ENCODE measurements around the gene ALPG. TPM values are rescaled to one million over a fixed set of nuclear protein-coding genes. Genes with fewer than 3 reads are reported as not detected.

Gene ALPG
- total and polyA plus RNA-seq, 2 donors (not counting 1 experiment from before 2014, with no cell fraction given): not detected

GRCh38 chr2:232386740-232387450 is 19.7 kb upstream of the ALPG start:
- Mint-ChIP-seq H3K9me3 (ENCODE audit: insufficient read depth) (no peaks in the 10 kb centered on the region), H3K27ac (no peak overlapping the region), H3K27me3 (peaks cover 36% of the 10 kb centered on the region), H3K4me1 (peaks cover 19% of the 10 kb centered on the region), H3K4me3 (peak overlapping the region; percentile 32)
- no peak overlapping the region for H3K9ac ChIP-seq (ENCODE audit: low read length)
- no peak for DNase-seq
- H3K9me3 ChIP-seq (ENCODE audit: control extremely low read depth in 1 of 3, control insufficient read depth in 2 of 3, insufficient read depth in 1 of 3, low read length in 2 of 3): peaks cover 0 to 27% (median 0%) of the 10 kb centered on the region in 3 donors
- no peak overlapping the region for H2AFZ ChIP-seq (ENCODE audit: insufficient read depth, low read depth, low read length, poor library complexity, severe bottlenecking)
- WGBS (ENCODE audit: insufficient coverage): 79% methylated on average over 75 of the region's 75 CpGs
- ChIA-PET POLR2A (no interaction called here), CTCF (no interaction called here)
- H3K36me3 ChIP-seq (replicated peaks in 1 of 2; ENCODE audit: control extremely low read depth in 1 of 2, control insufficient read depth in 1 of 2, extremely low read depth in 1 of 2, insufficient read depth in 2 of 2, low read length in 1 of 2): no peaks in the 10 kb centered on the region
- H3K4me3 ChIP-seq (ENCODE audit: control extremely low read depth in 1 of 5, extremely low read depth in 1 of 5, insufficient read depth in 1 of 5, low read depth in 2 of 5, low read length in 4 of 5): no peak overlapping the region
- H3K4me2 ChIP-seq (replicated peaks; ENCODE audit: low read depth, low read length, poor library complexity, severe bottlenecking): peak overlapping the region; percentile 22
- H3K27ac ChIP-seq (ENCODE audit: low read length in 2 of 2): no peak overlapping the region
- no peaks in the 10 kb centered on the region for H4K20me1 ChIP-seq (ENCODE audit: control insufficient read depth, insufficient read depth, low read length, poor library complexity, severe bottlenecking)
- TF ChIP-seq CTCF (IDR thresholded peaks at IDR 0.05): no peak
- no peak for TF ChIP-seq EZH2 (IDR thresholded peaks at IDR 0.05; ENCODE audit: borderline replicate concordance, insufficient read depth, low read depth, low read length, poor library complexity, severe bottlenecking)
- no peak for ATAC-seq (ENCODE audit: low read depth)
- intact Hi-C loops (cut with micrococcal nuclease): no loop called here
- H3K79me2 ChIP-seq (ENCODE audit: control insufficient read depth, insufficient read depth, low read length): no peaks in the 10 kb centered on the region
- peaks cover 0 to 24% (median 7%) of the 10 kb centered on the region in 4 experiments for H3K27me3 ChIP-seq (replicated peaks in 1 of 4; ENCODE audit: control extremely low read depth in 1 of 4, control insufficient read depth in 3 of 4, insufficient read depth in 4 of 4, low read length in 3 of 4)
- H3K4me1 ChIP-seq (ENCODE audit: control insufficient read depth in 2 of 2, insufficient read depth in 2 of 2, low read length in 2 of 2): peaks cover 11 to 15% of the 10 kb centered on the region in 2 donors

GRCh38 chr2:232387451-232388171 is 19.0 kb upstream of the ALPG start:
- H3K9me3 Mint-ChIP-seq (ENCODE audit: insufficient read depth): no peaks in the 10 kb centered on the region

More at GRCh38 chr2:232387451-232388171, 19.0 kb upstream of the ALPG start:
- peaks cover 0 to 27% (median 0%) of the 10 kb centered on the region in 3 donors for H3K9me3 ChIP-seq (ENCODE audit: control extremely low read depth in 1 of 3, control insufficient read depth in 2 of 3, insufficient read depth in 1 of 3, low read length in 2 of 3)
- intact Hi-C loops (cut with micrococcal nuclease): no loop called here
- DNase-seq (no peak), ATAC-seq (ENCODE audit: low read depth) (no peak)
- no peaks in the 10 kb centered on the region for H4K20me1 ChIP-seq (ENCODE audit: control insufficient read depth, insufficient read depth, low read length, poor library complexity, severe bottlenecking)
- Mint-ChIP-seq H3K4me1 (peaks cover 19% of the 10 kb centered on the region), H3K4me3 (no peak overlapping the region), H3K27ac (no peak overlapping the region), H3K27me3 (peaks cover 39% of the 10 kb centered on the region)
- no peak overlapping the region for H3K27ac ChIP-seq (ENCODE audit: low read length in 2 of 2)
- H3K4me3 ChIP-seq (ENCODE audit: control extremely low read depth in 1 of 5, extremely low read depth in 1 of 5, insufficient read depth in 1 of 5, low read depth in 2 of 5, low read length in 4 of 5): no peak overlapping the region
- CTCF ChIA-PET: no interaction called here
- peaks cover 11 to 15% of the 10 kb centered on the region in 2 donors for H3K4me1 ChIP-seq (ENCODE audit: control insufficient read depth in 2 of 2, insufficient read depth in 2 of 2, low read length in 2 of 2)
- H3K4me2 ChIP-seq (replicated peaks; ENCODE audit: low read depth, low read length, poor library complexity, severe bottlenecking): no peak overlapping the region
- H3K36me3 ChIP-seq (replicated peaks in 1 of 2; ENCODE audit: control extremely low read depth in 1 of 2, control insufficient read depth in 1 of 2, extremely low read depth in 1 of 2, insufficient read depth in 2 of 2, low read length in 1 of 2): no peaks in the 10 kb centered on the region
- no peak overlapping the region for H3K9ac ChIP-seq (ENCODE audit: low read length)
- no peaks in the 10 kb centered on the region for H3K79me2 ChIP-seq (ENCODE audit: control insufficient read depth, insufficient read depth, low read length)
- TF ChIP-seq EZH2 (IDR thresholded peaks at IDR 0.05; ENCODE audit: borderline replicate concordance, insufficient read depth, low read depth, low read length, poor library complexity, severe bottlenecking) (no peak), CTCF (IDR thresholded peaks at IDR 0.05) (no peak)
- POLR2A ChIA-PET: no interaction called here
- peaks cover 0 to 18% (median 7%) of the 10 kb centered on the region in 4 experiments for H3K27me3 ChIP-seq (replicated peaks in 1 of 4; ENCODE audit: control extremely low read depth in 1 of 4, control insufficient read depth in 3 of 4, insufficient read depth in 4 of 4, low read length in 3 of 4)
- WGBS (ENCODE audit: insufficient coverage): 89% methylated on average over 42 of the region's 50 CpGs
- H2AFZ ChIP-seq (ENCODE audit: insufficient read depth, low read depth, low read length, poor library complexity, severe bottlenecking): no peak overlapping the region
